Measurements from ENCODE around the gene HS1BP3.

DNA sequence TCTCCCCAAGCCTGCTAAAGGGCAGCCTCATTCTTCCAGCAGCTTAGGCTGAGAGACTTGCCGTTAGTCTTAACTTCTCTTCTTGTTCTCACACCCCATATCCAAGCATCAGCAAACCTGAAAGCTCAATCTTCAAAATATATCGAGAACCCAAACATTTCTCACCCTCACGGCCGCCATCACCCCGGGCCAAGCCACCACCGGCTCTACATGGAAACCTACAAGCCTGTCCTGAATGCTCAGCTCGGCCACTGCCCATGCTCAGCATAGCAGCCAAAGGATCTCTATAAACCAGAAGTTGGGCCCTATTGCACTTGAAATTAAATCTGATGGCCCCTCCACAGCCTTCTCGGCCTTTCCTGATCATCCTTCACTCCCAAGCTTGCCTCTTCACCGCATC lies 2.1 kb downstream of the HS1BP3 start:
- TF ChIP-seq, protein P1, sequence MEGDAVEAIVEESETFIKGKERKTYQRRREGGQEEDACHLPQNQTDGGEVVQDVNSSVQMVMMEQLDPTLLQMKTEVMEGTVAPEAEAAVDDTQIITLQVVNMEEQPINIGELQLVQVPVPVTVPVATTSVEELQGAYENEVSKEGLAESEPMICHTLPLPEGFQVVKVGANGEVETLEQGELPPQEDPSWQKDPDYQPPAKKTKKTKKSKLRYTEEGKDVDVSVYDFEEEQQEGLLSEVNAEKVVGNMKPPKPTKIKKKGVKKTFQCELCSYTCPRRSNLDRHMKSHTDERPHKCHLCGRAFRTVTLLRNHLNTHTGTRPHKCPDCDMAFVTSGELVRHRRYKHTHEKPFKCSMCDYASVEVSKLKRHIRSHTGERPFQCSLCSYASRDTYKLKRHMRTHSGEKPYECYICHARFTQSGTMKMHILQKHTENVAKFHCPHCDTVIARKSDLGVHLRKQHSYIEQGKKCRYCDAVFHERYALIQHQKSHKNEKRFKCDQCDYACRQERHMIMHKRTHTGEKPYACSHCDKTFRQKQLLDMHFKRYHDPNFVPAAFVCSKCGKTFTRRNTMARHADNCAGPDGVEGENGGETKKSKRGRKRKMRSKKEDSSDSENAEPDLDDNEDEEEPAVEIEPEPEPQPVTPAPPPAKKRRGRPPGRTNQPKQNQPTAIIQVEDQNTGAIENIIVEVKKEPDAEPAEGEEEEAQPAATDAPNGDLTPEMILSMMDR (IDR thresholded peaks at IDR 0.05; ENCODE audit: extremely low read depth in 1 of 2, insufficient read depth in 1 of 2, low read depth in 1 of 2, low read length in 2 of 2): no peak
- no peak for TF ChIP-seq EZH2 (IDR thresholded peaks at IDR 0.05; ENCODE audit: borderline replicate concordance, low read depth, low read length, severe bottlenecking)
- no peak for TF ChIP-seq POLR2A (IDR thresholded peaks at IDR 0.05; ENCODE audit: low read depth, low read length)
- no peak for TF ChIP-seq JUN (IDR thresholded peaks at IDR 0.05; ENCODE audit: borderline replicate concordance, insufficient read depth, insufficient read length, low read depth)
- TF ChIP-seq GATA2 (IDR thresholded peaks at IDR 0.05; ENCODE audit: insufficient read depth, insufficient read length, low read depth, low read length): no peak
- TF ChIP-seq POLR2AphosphoS5 (IDR thresholded peaks at IDR 0.05; ENCODE audit: insufficient read depth, low read depth, low read length): no peak
- TF ChIP-seq MYC (IDR thresholded peaks at IDR 0.05; ENCODE audit: low read depth, low read length): no peak
- no peak for TF ChIP-seq FOS (IDR thresholded peaks at IDR 0.05; ENCODE audit: borderline replicate concordance, insufficient read depth, low read length)
